Progenitor cell of endocrine pancreas (in vitro differentiated cells): ENCODE data around the gene HEXB. TPM values are rescaled to one million over a fixed set of nuclear protein-coding genes. Genes with fewer than 3 reads are reported as not detected.
A peak's percentile ranks its signal among the peaks of the same experiment; 100 is the strongest.

ENCODE experiments used
- DNase-seq: peaks from one replicate; pipeline ENCODE4 v3.0.0; 2021; ENCODE audit warnings: low spot score; ENCODE audit not compliant: unreplicated experiment
- H3K27ac Mint-ChIP-seq: 2 replicates; pipeline ENCODE4 v1.8.0; 2021; ENCODE audit warnings: mild to moderate bottlenecking, moderate library complexity, mixed read lengths
- H3K27me3 Mint-ChIP-seq: 2 replicates; pipeline ENCODE4 v1.8.0; 2021; ENCODE audit warnings: mixed read lengths
- H3K36me3 Mint-ChIP-seq: 2 replicates; pipeline ENCODE4 v1.8.0; 2022; ENCODE audit warnings: mixed read lengths; ENCODE audit not compliant: insufficient read depth
- H3K4me1 Mint-ChIP-seq: 2 replicates; pipeline ENCODE4 v1.8.0; 2021; ENCODE audit warnings: low read depth, mixed read lengths
- H3K4me3 Mint-ChIP-seq: 2 replicates; pipeline ENCODE4 v1.8.0; 2021; ENCODE audit warnings: low read depth, mild to moderate bottlenecking, moderate library complexity, mixed read lengths
- H3K9me3 Mint-ChIP-seq: 2 replicates; pipeline ENCODE4 v1.8.0; 2021; ENCODE audit warnings: low read depth, mixed read lengths
- total RNA-seq: library from RNA; stranded (reverse); gene quantifications from 2 replicates; pipeline ENCODE4 v1.2.1, GENCODE V29; 2021
- TF ChIP-seq, protein P1 (sequence below): fragments of 200-600 bp; sonication (generic); IDR thresholded peaks from one replicate; pipeline ENCODE4 v1.5.0; 2021; ENCODE audit warnings: antibody characterized with exemption, mild to moderate bottlenecking; ENCODE audit not compliant: unreplicated experiment

HEXB gene
- total RNA-seq, 1 donor from 2014 or later = 59.9 TPM

DNA sequence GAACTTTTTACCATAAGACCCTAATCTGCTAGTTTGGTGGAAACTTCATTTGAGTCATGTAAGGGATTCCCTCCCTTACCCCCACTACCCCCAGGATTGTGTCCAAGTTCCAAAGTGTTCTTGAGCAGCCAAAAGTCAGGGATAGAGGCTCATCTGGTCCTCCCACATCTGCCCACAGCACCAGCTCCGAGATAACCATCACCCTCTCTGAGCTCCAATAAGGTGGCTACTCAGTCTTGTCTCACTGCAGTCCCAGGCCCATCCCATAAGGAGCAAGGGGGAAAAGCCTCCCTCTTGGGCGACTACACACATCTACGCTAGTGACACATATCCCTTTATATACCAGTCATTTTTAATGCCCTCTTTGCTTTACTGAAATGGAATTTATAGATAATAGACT lies 32.5 kb upstream of the HEXB start:
- Mint-ChIP-seq H3K27me3 (peaks cover 3% of the 10 kb centered on the region), H3K9me3 (no peaks in the 10 kb centered on the region), H3K36me3 (no peaks in the 10 kb centered on the region), H3K27ac (peak overlapping the region; percentile 64), H3K4me1 (peaks cover 45% of the 10 kb centered on the region), H3K4me3 (no peak overlapping the region)
- DNase-seq = no peak
- TF ChIP-seq, protein P1, sequence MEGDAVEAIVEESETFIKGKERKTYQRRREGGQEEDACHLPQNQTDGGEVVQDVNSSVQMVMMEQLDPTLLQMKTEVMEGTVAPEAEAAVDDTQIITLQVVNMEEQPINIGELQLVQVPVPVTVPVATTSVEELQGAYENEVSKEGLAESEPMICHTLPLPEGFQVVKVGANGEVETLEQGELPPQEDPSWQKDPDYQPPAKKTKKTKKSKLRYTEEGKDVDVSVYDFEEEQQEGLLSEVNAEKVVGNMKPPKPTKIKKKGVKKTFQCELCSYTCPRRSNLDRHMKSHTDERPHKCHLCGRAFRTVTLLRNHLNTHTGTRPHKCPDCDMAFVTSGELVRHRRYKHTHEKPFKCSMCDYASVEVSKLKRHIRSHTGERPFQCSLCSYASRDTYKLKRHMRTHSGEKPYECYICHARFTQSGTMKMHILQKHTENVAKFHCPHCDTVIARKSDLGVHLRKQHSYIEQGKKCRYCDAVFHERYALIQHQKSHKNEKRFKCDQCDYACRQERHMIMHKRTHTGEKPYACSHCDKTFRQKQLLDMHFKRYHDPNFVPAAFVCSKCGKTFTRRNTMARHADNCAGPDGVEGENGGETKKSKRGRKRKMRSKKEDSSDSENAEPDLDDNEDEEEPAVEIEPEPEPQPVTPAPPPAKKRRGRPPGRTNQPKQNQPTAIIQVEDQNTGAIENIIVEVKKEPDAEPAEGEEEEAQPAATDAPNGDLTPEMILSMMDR = no peak

DNA sequence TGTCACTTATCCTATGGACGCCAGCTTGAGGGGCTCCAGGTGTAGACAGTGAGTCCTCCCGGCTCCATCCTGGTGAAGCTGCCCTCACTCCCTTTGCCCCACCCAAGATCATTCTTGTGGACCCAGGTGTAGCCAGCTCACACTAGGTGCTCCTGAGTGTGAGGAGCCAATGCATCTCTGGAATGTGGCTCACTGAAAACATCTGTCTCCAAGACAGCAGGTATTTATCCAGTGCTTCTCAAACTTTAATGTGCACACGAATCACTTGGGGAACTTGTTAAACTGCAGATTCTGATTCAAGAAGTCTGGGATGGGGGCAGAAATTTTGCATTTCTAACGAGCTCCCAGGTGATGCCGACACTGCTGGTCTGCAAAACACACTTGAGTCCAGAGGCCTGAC lies 31.0 kb upstream of the HEXB start:
- Mint-ChIP-seq H3K4me3 (no peak overlapping the region), H3K9me3 (no peaks in the 10 kb centered on the region), H3K4me1 (peaks cover 39% of the 10 kb centered on the region), H3K27ac (no peak overlapping the region), H3K27me3 (peaks cover 3% of the 10 kb centered on the region), H3K36me3 (no peaks in the 10 kb centered on the region)
- TF ChIP-seq, protein P1 = no peak
- no peak for DNase-seq

DNA sequence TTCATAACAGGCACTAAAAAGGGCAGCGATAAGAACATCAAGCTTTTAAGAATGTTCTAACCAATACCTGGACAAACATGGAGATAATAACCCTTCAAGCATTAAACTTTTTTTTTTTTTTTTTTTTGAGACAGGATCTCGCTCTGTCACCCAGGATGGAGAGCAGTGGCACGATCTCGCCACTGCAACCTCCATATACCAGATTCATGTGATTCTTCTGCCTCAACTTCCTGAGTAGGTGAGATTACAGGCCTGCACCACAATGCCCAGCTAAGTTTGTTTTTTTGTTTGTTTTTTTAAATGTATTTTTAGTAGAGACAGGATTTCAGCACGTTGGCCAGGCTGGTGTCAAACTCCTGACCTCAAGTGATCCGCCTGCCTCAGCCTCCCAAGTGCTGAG lies 29.8 kb upstream of the HEXB start:
- no peaks in the 10 kb centered on the region for H3K36me3 Mint-ChIP-seq
- peaks cover 28% of the 10 kb centered on the region for H3K4me1 Mint-ChIP-seq
- H3K27ac Mint-ChIP-seq = no peak overlapping the region
- peaks cover 3% of the 10 kb centered on the region for H3K27me3 Mint-ChIP-seq
- H3K9me3 Mint-ChIP-seq = no peaks in the 10 kb centered on the region
- TF ChIP-seq, protein P1 = no peak
- no peak for DNase-seq
- no peak overlapping the region for H3K4me3 Mint-ChIP-seq

DNA sequence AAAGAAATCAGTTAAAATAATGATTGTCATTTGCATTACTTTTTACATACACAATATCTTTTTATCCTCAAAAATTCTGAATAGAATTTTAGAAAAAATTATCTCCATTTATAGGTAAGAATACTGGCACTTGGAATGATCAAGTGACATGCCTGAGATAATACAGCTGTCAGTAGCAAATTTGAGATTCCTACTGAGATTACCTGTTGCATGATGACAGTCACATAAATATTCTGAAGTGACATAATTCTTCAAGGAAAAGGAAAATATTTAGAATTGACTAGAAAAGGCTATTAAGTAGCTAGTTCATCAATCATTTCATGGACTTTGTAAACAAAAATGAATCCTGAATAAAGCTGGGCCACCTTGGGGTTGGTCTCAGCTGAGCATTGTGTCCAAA lies 29.3 kb upstream of the HEXB start:
- H3K4me3 Mint-ChIP-seq = no peak overlapping the region
- DNase-seq = no peak
- H3K27me3 Mint-ChIP-seq = peaks cover 4% of the 10 kb centered on the region
- H3K9me3 Mint-ChIP-seq = no peaks in the 10 kb centered on the region
- TF ChIP-seq, protein P1 = no peak
- no peak overlapping the region for H3K27ac Mint-ChIP-seq
- H3K36me3 Mint-ChIP-seq = no peaks in the 10 kb centered on the region
- H3K4me1 Mint-ChIP-seq = peaks cover 25% of the 10 kb centered on the region

DNA sequence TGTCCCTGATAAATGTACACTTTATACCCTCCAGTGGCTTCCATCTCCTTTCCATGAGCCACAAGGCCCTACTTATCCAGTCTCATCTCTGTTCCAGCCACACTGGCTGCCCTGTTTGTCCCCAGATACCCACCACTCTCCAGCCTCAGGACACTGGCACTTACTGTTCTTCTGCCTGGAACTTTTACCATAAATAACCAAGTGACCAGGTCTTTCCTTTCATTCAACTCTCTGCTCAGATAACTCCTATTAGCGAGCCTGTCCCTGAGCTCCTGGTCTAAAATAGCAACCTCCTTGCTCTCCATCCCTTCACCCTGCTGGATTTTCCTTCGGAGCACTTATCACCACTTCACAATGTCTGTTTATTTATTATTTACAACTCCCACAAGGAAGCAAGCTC lies 27.9 kb upstream of the HEXB start:
- Mint-ChIP-seq H3K4me1 (peaks cover 17% of the 10 kb centered on the region), H3K9me3 (no peaks in the 10 kb centered on the region), H3K27me3 (peaks cover 6% of the 10 kb centered on the region), H3K27ac (no peak overlapping the region), H3K4me3 (no peak overlapping the region), H3K36me3 (no peaks in the 10 kb centered on the region)
- no peak for DNase-seq
- TF ChIP-seq, protein P1 = no peak
